Muscle layer of colon (tissue), 2 donors: ENCODE results near the gene LHX6.

ENCODE experiments used
- H3K27ac ChIP-seq: one replicate; pipeline ENCODE4 v1.7.0; 2013; ENCODE audit warnings: low read depth, mild to moderate bottlenecking, low read length, moderate library complexity
- H3K27me3 ChIP-seq, 2 donors: one replicate each; pipeline ENCODE4 v1.7.0; 2013; ENCODE audit warnings: low read length in 2 of 2, mild to moderate bottlenecking in 2 of 2; ENCODE audit not compliant: insufficient read depth in 2 of 2, control insufficient read depth in 1 of 2
- H3K36me3 ChIP-seq: one replicate; pipeline ENCODE4 v1.7.0; 2013; ENCODE audit warnings: mild to moderate bottlenecking, low read length; ENCODE audit not compliant: insufficient read depth
- H3K4me1 ChIP-seq: one replicate; pipeline ENCODE4 v1.7.0; 2013; ENCODE audit warnings: mild to moderate bottlenecking, low read length; ENCODE audit not compliant: insufficient read depth
- H3K4me3 ChIP-seq, 2 donors: one replicate each; pipeline ENCODE4 v1.7.0; 2013; ENCODE audit warnings: low read length in 2 of 2, low read depth in 1 of 2, mild to moderate bottlenecking in 1 of 2, moderate library complexity in 1 of 2
- H3K9ac ChIP-seq: one replicate; pipeline ENCODE4 v1.7.0; 2013; ENCODE audit warnings: low read length
- H3K9me3 ChIP-seq: one replicate; pipeline ENCODE4 v1.7.0; 2013; ENCODE audit warnings: mild to moderate bottlenecking, low read length
- donor health status: abdominal sarcoma.
- donor health status: Adenocarcinoma of cecum.

LHX6 gene

GRCh38 chr9:122213102-122213588 lies 15.6 kb downstream of the LHX6 start:
- Histone ChIP-seq H3K9me3 (no peaks in the 10 kb centered on the region), H3K27me3 (peaks cover 39 to 53% of the 10 kb centered on the region in 2 donors), H3K27ac (no peak overlapping the region), H3K36me3 (no peaks in the 10 kb centered on the region), H3K4me3 (no peak overlapping the region), H3K4me1 (no peaks in the 10 kb centered on the region), H3K9ac (no peak overlapping the region)

GRCh38 chr9:122212473-122213004 lies 16.2 kb downstream of the LHX6 start:
- H3K36me3 ChIP-seq, result no peaks in the 10 kb centered on the region
- no peak overlapping the region for H3K9ac ChIP-seq
- no peak overlapping the region for H3K4me3 ChIP-seq
- no peaks in the 10 kb centered on the region for H3K9me3 ChIP-seq
- no peak overlapping the region for H3K27ac ChIP-seq
- peaks cover 38 to 49% of the 10 kb centered on the region in 2 donors for H3K27me3 ChIP-seq
- H3K4me1 ChIP-seq, result no peaks in the 10 kb centered on the region

- no peak overlapping the region for H3K4me3 ChIP-seq
- H3K9me3 ChIP-seq, result no peaks in the 10 kb centered on the region
- H3K27me3 ChIP-seq, result peaks cover 20 to 21% of the 10 kb centered on the region in 2 donors
- H3K9ac ChIP-seq, result no peak overlapping the region
- H3K4me1 ChIP-seq, result no peaks in the 10 kb centered on the region
- no peak overlapping the region for H3K27ac ChIP-seq
- H3K36me3 ChIP-seq, result no peaks in the 10 kb centered on the region
Observed at GRCh38 chr9:122209451-122209850, 19.3 kb downstream of the LHX6 start.

GRCh38 chr9:122207096-122207495 lies 21.7 kb downstream of the LHX6 start:
- Histone ChIP-seq H3K36me3 (no peaks in the 10 kb centered on the region), H3K27me3 (peaks cover 0 to 7% of the 10 kb centered on the region in 2 donors), H3K9me3 (no peaks in the 10 kb centered on the region), H3K4me3 (no peak overlapping the region), H3K4me1 (no peaks in the 10 kb centered on the region), H3K27ac (no peak overlapping the region), H3K9ac (no peak overlapping the region)

GRCh38 chr9:122206118-122207046 lies 22.4 kb downstream of the LHX6 start:
- H3K4me1 ChIP-seq, result no peaks in the 10 kb centered on the region
- no peaks in the 10 kb centered on the region for H3K9me3 ChIP-seq
- no peaks in the 10 kb centered on the region for H3K27me3 ChIP-seq
- no peak overlapping the region for H3K4me3 ChIP-seq
- no peak overlapping the region for H3K9ac ChIP-seq
- no peak overlapping the region for H3K27ac ChIP-seq
- no peaks in the 10 kb centered on the region for H3K36me3 ChIP-seq

- Histone ChIP-seq H3K9me3 (no peaks in the 10 kb centered on the region), H3K4me3 (no peak overlapping the region), H3K9ac (no peak overlapping the region), H3K36me3 (no peaks in the 10 kb centered on the region), H3K27ac (no peak overlapping the region), H3K27me3 (no peaks in the 10 kb centered on the region), H3K4me1 (no peaks in the 10 kb centered on the region)
Observed at GRCh38 chr9:122205176-122205575, 23.6 kb downstream of the LHX6 start.

- H3K27me3 ChIP-seq, result no peaks in the 10 kb centered on the region
- no peaks in the 10 kb centered on the region for H3K4me1 ChIP-seq
- no peaks in the 10 kb centered on the region for H3K36me3 ChIP-seq
- H3K27ac ChIP-seq, result no peak overlapping the region
- H3K9me3 ChIP-seq, result no peaks in the 10 kb centered on the region
- H3K4me3 ChIP-seq, result no peak overlapping the region
- H3K9ac ChIP-seq, result no peak overlapping the region
Observed at GRCh38 chr9:122204491-122204890, 24.3 kb downstream of the LHX6 start.

- no peak overlapping the region for H3K4me3 ChIP-seq
- no peaks in the 10 kb centered on the region for H3K4me1 ChIP-seq
- H3K9ac ChIP-seq, result no peak overlapping the region
- H3K9me3 ChIP-seq, result no peaks in the 10 kb centered on the region
- H3K27ac ChIP-seq, result no peak overlapping the region
- no peaks in the 10 kb centered on the region for H3K27me3 ChIP-seq
- no peaks in the 10 kb centered on the region for H3K36me3 ChIP-seq
Observed at GRCh38 chr9:122204055-122204454, 24.7 kb downstream of the LHX6 start.

- Histone ChIP-seq H3K9ac (no peak overlapping the region), H3K4me1 (no peaks in the 10 kb centered on the region), H3K27ac (no peak overlapping the region), H3K9me3 (no peaks in the 10 kb centered on the region), H3K27me3 (no peaks in the 10 kb centered on the region), H3K4me3 (no peak overlapping the region), H3K36me3 (no peaks in the 10 kb centered on the region)
Observed at GRCh38 chr9:122202111-122202510, 26.6 kb downstream of the LHX6 start.

- no peak overlapping the region for H3K27ac ChIP-seq
- H3K9me3 ChIP-seq, result no peaks in the 10 kb centered on the region
- H3K9ac ChIP-seq, result no peak overlapping the region
- no peaks in the 10 kb centered on the region for H3K4me1 ChIP-seq
- no peaks in the 10 kb centered on the region for H3K27me3 ChIP-seq
- no peak overlapping the region for H3K4me3 ChIP-seq
- H3K36me3 ChIP-seq, result no peaks in the 10 kb centered on the region
Observed at GRCh38 chr9:122201641-122202040, 27.1 kb downstream of the LHX6 start.

GRCh38 chr9:122200960-122201595 lies 27.7 kb downstream of the LHX6 start:
- Histone ChIP-seq H3K27me3 (no peaks in the 10 kb centered on the region), H3K27ac (no peak overlapping the region), H3K9ac (no peak overlapping the region), H3K4me3 (no peak overlapping the region), H3K36me3 (no peaks in the 10 kb centered on the region), H3K9me3 (no peaks in the 10 kb centered on the region), H3K4me1 (no peaks in the 10 kb centered on the region)
